Type B pancreatic cell (in vitro differentiated cells): ENCODE results near the gene NEURL1. TPM values are rescaled to one million over a fixed set of nuclear protein-coding genes. Genes with fewer than 3 reads are reported as not detected.

Experiments used
- DNase-seq: peaks from one replicate; pipeline ENCODE4 v3.0.0; 2021; ENCODE audit warnings: mixed read lengths; ENCODE audit not compliant: unreplicated experiment; ENCODE audit errors: extremely low spot score
- H3K27ac Mint-ChIP-seq: 2 replicates; pipeline ENCODE4 v1.8.0; 2021; ENCODE audit warnings: mild to moderate bottlenecking, mixed read lengths
- H3K27me3 Mint-ChIP-seq: 2 replicates; pipeline ENCODE4 v1.8.0; 2021; ENCODE audit warnings: mixed read lengths
- H3K36me3 Mint-ChIP-seq: 2 replicates; pipeline ENCODE4 v1.8.0; 2021; ENCODE audit warnings: mixed read lengths
- H3K4me1 Mint-ChIP-seq: one replicate; pipeline ENCODE4 v1.8.0; 2021; ENCODE audit warnings: mixed read lengths; ENCODE audit not compliant: unreplicated experiment
- H3K4me3 Mint-ChIP-seq: 2 replicates; pipeline ENCODE4 v1.8.0; 2021; ENCODE audit warnings: mild to moderate bottlenecking, mixed read lengths
- H3K9me3 Mint-ChIP-seq: 2 replicates; pipeline ENCODE4 v1.8.0; 2021; ENCODE audit warnings: mixed read lengths
- total RNA-seq: library from RNA; stranded (reverse); gene quantifications from 2 replicates; pipeline ENCODE4 v1.2.1, GENCODE V29; 2021; ENCODE audit warnings: low replicate concordance
- TF ChIP-seq, protein P1 (sequence below): fragments of 200-600 bp; sonication (generic); conservative IDR thresholded peaks from 2 replicates; pipeline ENCODE4 v1.5.0; 2021; ENCODE audit warnings: antibody characterized with exemption, mild to moderate bottlenecking

NEURL1 gene
- total RNA-seq, 1 donor from 2014 or later = 38.3 TPM

DNA sequence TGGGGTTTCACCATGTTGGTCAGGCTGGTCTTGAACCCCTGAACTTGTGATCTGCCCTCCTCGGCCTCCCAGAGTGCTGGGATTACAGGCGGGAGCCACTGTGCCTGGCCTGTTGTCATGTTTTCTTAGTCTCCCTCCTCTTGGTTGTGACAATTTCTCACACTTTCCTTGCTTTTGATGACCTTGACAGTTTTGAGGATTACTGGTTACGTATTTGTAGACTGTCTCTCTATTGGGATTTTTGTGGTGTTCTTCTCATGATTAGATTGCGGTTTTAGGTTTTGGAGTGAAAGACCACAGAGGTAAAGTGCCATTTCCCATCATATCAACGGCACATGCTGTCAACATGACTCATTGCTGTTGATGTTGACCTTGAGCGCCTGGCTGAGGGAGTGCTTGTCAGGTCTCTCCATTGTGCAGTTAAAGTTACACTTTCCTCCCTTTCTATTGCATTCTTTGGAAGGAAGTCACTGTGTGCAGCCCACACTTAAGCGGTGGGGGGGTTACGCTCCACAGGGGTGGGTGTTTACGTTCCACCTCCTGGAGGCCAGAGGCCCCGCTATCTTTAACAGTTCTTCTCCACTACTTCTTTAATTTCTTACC lies 10.8 kb downstream of the NEURL1 start:
- TF ChIP-seq, protein P1, sequence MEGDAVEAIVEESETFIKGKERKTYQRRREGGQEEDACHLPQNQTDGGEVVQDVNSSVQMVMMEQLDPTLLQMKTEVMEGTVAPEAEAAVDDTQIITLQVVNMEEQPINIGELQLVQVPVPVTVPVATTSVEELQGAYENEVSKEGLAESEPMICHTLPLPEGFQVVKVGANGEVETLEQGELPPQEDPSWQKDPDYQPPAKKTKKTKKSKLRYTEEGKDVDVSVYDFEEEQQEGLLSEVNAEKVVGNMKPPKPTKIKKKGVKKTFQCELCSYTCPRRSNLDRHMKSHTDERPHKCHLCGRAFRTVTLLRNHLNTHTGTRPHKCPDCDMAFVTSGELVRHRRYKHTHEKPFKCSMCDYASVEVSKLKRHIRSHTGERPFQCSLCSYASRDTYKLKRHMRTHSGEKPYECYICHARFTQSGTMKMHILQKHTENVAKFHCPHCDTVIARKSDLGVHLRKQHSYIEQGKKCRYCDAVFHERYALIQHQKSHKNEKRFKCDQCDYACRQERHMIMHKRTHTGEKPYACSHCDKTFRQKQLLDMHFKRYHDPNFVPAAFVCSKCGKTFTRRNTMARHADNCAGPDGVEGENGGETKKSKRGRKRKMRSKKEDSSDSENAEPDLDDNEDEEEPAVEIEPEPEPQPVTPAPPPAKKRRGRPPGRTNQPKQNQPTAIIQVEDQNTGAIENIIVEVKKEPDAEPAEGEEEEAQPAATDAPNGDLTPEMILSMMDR = no peak
- peak overlapping the region; percentile 68 for H3K27ac Mint-ChIP-seq
- peaks cover 7% of the 10 kb centered on the region for H3K27me3 Mint-ChIP-seq
- no peak for DNase-seq
- peak overlapping the region; percentile 27 for H3K4me3 Mint-ChIP-seq
- H3K4me1 Mint-ChIP-seq = peaks cover 44% of the 10 kb centered on the region
- H3K36me3 Mint-ChIP-seq = no peaks in the 10 kb centered on the region
- no peaks in the 10 kb centered on the region for H3K9me3 Mint-ChIP-seq

DNA sequence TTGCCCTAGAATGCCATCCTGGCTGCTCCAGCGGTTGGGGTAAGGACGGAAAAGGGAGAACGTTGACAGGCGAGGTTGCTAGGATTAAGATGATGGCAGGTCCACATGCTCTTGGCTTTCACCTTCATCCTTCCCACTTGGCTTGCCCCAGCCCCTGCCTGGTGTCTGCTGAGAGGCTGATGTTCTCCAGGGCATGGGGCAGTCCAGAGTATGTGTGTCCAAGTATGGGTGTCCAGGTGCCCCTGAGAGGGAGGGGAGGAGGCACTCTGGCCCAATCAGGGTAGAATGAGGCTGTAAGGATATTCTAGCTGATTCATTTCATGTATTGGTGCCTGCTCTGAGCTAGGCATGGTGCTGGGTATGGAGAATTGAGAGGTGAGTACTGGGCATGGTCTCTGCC lies 12.6 kb downstream of the NEURL1 start:
- no peak for DNase-seq
- TF ChIP-seq, protein P1 = no peak
- Mint-ChIP-seq H3K27me3 (no peaks in the 10 kb centered on the region), H3K27ac (peak overlapping the region; percentile 48), H3K4me1 (peaks cover 39% of the 10 kb centered on the region), H3K9me3 (no peaks in the 10 kb centered on the region), H3K4me3 (no peak overlapping the region), H3K36me3 (no peaks in the 10 kb centered on the region)

DNA sequence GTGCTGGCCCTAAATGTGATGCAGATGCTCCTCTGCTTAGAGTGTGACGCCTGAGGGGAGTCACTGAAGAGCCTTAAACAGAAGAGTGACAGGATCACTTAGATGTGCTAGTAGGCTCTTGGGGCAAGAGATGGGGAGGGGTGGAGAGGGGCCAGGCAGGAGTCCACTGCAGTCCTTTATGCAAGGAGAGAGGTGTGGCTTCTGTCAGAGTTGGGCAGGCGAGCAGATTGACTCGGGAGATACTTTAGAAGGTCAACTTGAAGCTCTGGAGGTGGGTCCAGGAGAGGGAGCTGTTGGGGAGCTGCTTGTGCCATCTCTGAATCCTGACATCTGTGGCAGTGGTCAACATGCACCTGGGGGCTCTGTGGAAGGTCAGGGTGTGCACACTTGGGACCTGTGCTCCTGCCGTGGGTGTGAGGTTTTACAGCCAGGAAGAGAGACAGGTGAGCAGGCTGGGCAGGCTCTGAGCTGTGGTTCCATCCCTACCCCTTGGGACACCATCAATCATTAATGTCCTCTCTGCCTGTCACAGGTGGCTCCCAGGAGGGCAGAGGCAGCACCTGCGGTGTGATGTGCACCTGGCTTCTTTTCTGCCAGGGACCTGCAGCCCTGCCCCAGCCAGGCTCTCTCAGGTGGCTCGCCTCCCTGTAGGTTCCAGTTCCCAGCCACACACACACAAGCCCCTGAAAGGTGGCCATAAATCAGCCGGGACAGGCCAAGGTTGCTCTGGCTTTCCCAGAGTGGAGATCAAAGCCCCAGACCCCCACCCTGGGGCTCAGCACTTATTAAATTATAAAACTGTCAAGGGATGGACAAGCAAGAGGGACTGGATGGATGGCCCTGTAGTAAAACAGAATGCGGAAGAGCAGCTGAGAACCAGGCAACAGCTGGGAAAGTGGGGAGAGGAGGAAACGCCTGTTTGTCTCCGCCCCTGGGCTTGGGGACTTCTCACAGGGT lies 14.0 kb downstream of the NEURL1 start:
- Mint-ChIP-seq H3K9me3 (peaks cover 4% of the 10 kb centered on the region), H3K4me3 (peak overlapping the region; percentile 67), H3K36me3 (no peaks in the 10 kb centered on the region), H3K27me3 (no peaks in the 10 kb centered on the region), H3K27ac (peak overlapping the region; percentile 92), H3K4me1 (peaks cover 44% of the 10 kb centered on the region)
- TF ChIP-seq, protein P1 = no peak
- no peak for DNase-seq

DNA sequence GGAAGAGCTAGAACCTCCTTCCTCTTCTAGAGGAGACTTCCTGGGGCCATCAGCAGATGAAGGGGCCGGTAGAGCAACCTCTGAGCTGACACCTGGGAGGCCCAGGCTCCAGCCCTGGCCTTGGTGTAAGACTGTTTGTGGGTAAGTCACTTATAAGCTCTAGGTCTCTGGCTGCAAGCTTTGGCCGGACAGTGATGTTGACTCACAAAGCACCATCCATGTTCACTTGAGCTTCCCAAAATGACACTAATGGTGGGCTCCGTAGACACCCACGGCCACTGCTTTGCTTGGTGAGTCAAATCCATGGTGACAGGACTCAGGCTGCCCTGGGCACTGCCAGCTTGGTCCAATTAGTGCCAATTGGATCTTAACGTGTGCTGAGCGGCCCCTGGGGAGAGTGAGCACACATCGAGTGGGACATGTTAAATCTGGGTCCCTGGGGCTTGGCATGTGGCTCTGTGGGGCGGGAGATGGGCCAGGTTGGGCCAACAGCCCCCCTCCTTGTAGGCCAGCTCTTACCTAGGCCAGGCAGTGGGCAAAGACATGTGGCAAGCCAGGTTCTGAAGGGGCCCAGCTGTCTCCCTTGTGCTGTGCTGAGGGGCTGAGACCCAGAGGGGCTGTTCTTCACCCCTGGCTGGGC lies 16.7 kb downstream of the NEURL1 start:
- Mint-ChIP-seq H3K4me3 (no peak overlapping the region), H3K9me3 (peaks cover 4% of the 10 kb centered on the region), H3K27me3 (no peaks in the 10 kb centered on the region), H3K36me3 (no peaks in the 10 kb centered on the region), H3K27ac (peak overlapping the region; percentile 56), H3K4me1 (peaks cover 33% of the 10 kb centered on the region)
- DNase-seq = no peak
- TF ChIP-seq, protein P1 = no peak

DNA sequence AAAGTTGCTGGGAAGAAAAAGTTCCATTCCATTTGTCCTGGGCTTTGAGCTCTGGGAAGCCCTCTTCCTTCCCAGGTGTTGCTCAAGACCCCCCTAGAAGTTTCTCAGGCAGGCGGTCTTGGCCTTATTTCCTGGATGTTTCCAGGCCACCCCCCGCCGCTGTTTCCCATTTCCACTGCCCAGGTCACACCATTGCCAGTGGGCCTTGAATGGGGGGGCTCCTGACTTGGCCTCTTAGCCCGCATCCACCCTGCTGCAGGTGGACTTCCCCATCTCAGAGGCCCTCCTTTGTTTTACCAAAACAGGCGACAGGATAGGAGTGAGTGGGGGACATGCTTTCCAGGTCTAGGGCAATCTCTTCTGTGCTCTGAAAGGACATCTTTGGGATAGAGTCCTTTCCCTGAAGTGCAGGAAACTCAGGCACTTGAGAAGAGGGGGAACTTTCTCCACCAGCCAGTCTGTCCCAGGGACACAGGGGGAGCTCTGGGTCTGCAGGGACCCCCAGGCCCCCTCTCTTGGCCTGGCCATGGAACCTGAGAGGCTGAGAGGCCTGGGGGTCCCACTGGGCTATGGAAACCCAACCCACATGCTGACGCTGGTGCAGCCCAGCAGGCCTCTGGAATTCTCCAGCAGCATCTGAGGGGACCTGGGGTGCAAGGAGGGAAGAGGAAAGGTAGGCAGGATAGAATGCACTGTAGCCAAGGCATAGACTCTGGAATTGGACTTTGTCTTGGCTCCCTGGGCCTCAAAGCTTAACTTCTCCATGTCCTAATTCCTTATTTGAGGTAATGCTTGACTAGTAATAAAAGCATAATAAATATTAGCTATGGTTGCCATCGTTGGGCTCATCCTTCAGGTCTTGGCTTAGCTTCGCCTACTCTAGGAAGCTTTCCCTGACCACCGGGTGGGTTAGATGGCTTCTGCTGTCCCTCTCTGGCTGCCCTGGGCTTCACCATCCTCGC lies 17.6 kb downstream of the NEURL1 start:
- H3K27ac Mint-ChIP-seq = peak overlapping the region; percentile 97

More for the DNA sequence above, 17.6 kb downstream of the NEURL1 start:
- Mint-ChIP-seq H3K4me3 (peak overlapping the region; percentile 71), H3K4me1 (peaks cover 39% of the 10 kb centered on the region), H3K9me3 (peaks cover 9% of the 10 kb centered on the region), H3K36me3 (peaks cover 5% of the 10 kb centered on the region), H3K27me3 (no peaks in the 10 kb centered on the region)
- DNase-seq = no peak
- TF ChIP-seq, protein P1 = no peak
